Neural crest cell (in vitro differentiated cells): Measurements from ENCODE around the gene TMSB15A. TPM values are rescaled to one million over a fixed set of nuclear protein-coding genes. Genes with fewer than 3 reads are reported as not detected.
"Not testable (repeated sequence)": the region's sequence is repeated elsewhere in the genome, so short reads cannot be mapped to it uniquely, and the experiment has no call there.

Source experiments
- DNase-seq: peaks from one replicate; pipeline ENCODE4 v3.0.0; 2021; ENCODE audit warnings: low read depth, mixed read lengths, low spot score
- H3K27ac Mint-ChIP-seq: one replicate; pipeline ENCODE4 v1.8.0; 2021; ENCODE audit warnings: mild to moderate bottlenecking, mixed read lengths; ENCODE audit not compliant: unreplicated experiment
- H3K27me3 Mint-ChIP-seq: 2 replicates; pipeline ENCODE4 v1.8.0; 2021; ENCODE audit warnings: low read depth, mild to moderate bottlenecking, mixed read lengths
- H3K36me3 Mint-ChIP-seq: 2 replicates; pipeline ENCODE4 v1.8.0; 2021; ENCODE audit warnings: low read depth, mild to moderate bottlenecking, mixed read lengths
- H3K4me1 Mint-ChIP-seq: 2 replicates; pipeline ENCODE4 v1.8.0; 2021; ENCODE audit warnings: mixed read lengths
- H3K4me3 Mint-ChIP-seq: one replicate; pipeline ENCODE4 v1.8.0; 2021; ENCODE audit warnings: mild to moderate bottlenecking, mixed read lengths
- H3K9me3 Mint-ChIP-seq: 2 replicates; pipeline ENCODE4 v1.8.0; 2021; ENCODE audit warnings: mixed read lengths
- CTCF ChIP-seq: fragments of 200-600 bp; sonication (generic); conservative IDR thresholded peaks from 2 replicates; pipeline ENCODE4 v1.5.0; 2021; ENCODE audit warnings: antibody characterized with exemption, mild to moderate bottlenecking
- long read RNA-seq: library from polyadenylated mRNA; unstranded; transcript quantifications from one replicate; pipeline ENCODE4 v2.0.0, GENCODE V29; 2020
- total RNA-seq: library from RNA; stranded (reverse); gene quantifications from 2 replicates; pipeline ENCODE4 v1.2.1, GENCODE V29; 2021

Gene TMSB15A
- 216 and 233 TPM in 2 replicates for total RNA-seq
- long read RNA-seq, transcript TMSB15A-201 (3 exons, 685 nt), result major isoform, 37 of 50 reads
- long read RNA-seq, partial matches to known transcripts, result 11 of 50 reads
- long read RNA-seq, other reads (novel, unspliced or antisense), result 2 of 50 reads

- peak; percentile 68 for DNase-seq
- H3K27me3 Mint-ChIP-seq, result no peaks in the 10 kb centered on the region
- H3K9me3 Mint-ChIP-seq, result peaks cover 4% of the 10 kb centered on the region
- H3K36me3 Mint-ChIP-seq, result peaks cover 30% of the 10 kb centered on the region
- H3K27ac Mint-ChIP-seq, result peak within 1 kb of the TSS; percentile 100
- TF ChIP-seq CTCF, result no peak
- H3K4me3 Mint-ChIP-seq, result peak within 1 kb of the TSS; percentile 97
- peaks cover 21% of the 10 kb centered on the region for H3K4me1 Mint-ChIP-seq
Measured at GRCh38 chrX:102515975-102516941, at the start of gene TMSB15A. Gene TMSB15A (minus strand): TSS chrX:102516739.

- no peak for TF ChIP-seq CTCF
- Mint-ChIP-seq H3K36me3 (no peaks in the 10 kb centered on the region), H3K4me3 (no peak overlapping the region), H3K27me3 (no peaks in the 10 kb centered on the region), H3K27ac (no peak overlapping the region), H3K4me1 (no peaks in the 10 kb centered on the region), H3K9me3 (peaks cover 9% of the 10 kb centered on the region)
- no peak for DNase-seq
Measured at GRCh38 chrX:102560423-102561068, 44.0 kb upstream of the TMSB15A start.

DNA sequence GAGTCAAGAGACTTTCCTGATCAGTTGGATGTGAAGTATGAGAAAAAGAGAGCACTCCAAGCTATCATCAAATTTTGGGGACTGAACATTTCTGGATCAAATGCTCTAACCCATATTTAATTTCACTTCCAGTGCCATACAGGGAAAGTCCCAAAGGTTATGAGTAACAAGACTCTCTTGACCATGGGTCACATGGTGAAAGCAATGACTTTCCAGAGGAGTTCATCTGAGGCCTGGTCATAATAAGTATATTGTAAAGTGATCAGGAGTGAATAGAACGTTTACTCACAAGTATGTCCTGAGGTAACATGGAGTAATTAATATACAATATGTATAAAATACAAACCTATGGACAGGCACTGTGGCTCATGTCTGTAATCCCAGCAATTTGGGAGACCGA is 42.1 kb upstream of the TMSB15A start:
- H3K4me3 Mint-ChIP-seq, result no peak overlapping the region
- no peaks in the 10 kb centered on the region for H3K27me3 Mint-ChIP-seq
- H3K4me1 Mint-ChIP-seq, result no peaks in the 10 kb centered on the region
- H3K36me3 Mint-ChIP-seq, result no peaks in the 10 kb centered on the region
- H3K27ac Mint-ChIP-seq, result no peak overlapping the region
- peaks cover 9% of the 10 kb centered on the region for H3K9me3 Mint-ChIP-seq
- no peak for DNase-seq
- no peak for TF ChIP-seq CTCF

DNA sequence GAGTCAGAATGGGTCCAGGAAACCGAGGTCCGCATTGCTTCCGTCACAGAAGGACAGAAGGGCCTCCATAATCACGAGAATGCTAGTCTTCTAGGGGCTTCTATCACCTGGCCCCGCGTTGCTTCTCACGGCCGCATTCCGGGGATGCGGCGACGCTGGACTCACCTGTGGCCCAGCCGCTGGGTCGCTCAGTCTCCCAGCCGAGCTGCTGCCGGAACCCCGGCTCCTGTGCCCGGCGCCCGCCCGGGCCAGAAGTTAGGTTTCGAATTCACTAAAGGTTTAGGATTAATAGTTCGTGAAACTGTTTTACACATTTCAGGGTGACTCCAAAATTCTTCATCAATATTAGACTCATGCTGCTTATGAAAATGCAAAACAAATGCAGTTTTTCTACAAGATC is 31.7 kb upstream of the TMSB15A start:
- Mint-ChIP-seq H3K36me3 (no peaks in the 10 kb centered on the region), H3K27me3 (no peaks in the 10 kb centered on the region), H3K4me1 (no peaks in the 10 kb centered on the region), H3K4me3 (no peak overlapping the region), H3K27ac (no peak overlapping the region), H3K9me3 (no peaks in the 10 kb centered on the region)
- TF ChIP-seq CTCF, result no peak
- no peak for DNase-seq

- Mint-ChIP-seq H3K27me3 (no peaks in the 10 kb centered on the region), H3K4me1 (no peaks in the 10 kb centered on the region), H3K27ac (no peak overlapping the region), H3K4me3 (no peak overlapping the region), H3K9me3 (no peaks in the 10 kb centered on the region), H3K36me3 (no peaks in the 10 kb centered on the region)
- no peak for TF ChIP-seq CTCF
- DNase-seq, result no peak
Measured at GRCh38 chrX:102546828-102547493, 30.4 kb upstream of the TMSB15A start.

- DNase-seq, H3K27me3 Mint-ChIP-seq, H3K27ac Mint-ChIP-seq, H3K4me1 Mint-ChIP-seq, H3K36me3 Mint-ChIP-seq, H3K4me3 Mint-ChIP-seq, H3K9me3 Mint-ChIP-seq: not testable (repeated sequence)
Measured at GRCh38 chrX:102546175-102546574, 29.6 kb upstream of the TMSB15A start.
